Neural progenitor cell (in vitro differentiated cells): ENCODE measurements around the gene SNRPB. TPM values are rescaled to one million over a fixed set of nuclear protein-coding genes. Genes with fewer than 3 reads are reported as not detected.

ENCODE experiments used
- DNase-seq: peaks from one replicate; pipeline ENCODE4 v3.0.0-alpha.2; 2016; ENCODE audit warnings: low spot score
- H2AFZ ChIP-seq: fragments of 200-600 bp; sonication (generic); replicated peaks from 2 replicates; pipeline ENCODE4 v1.6.1; 2016; ENCODE audit warnings: antibody characterized with exemption
- H3F3A ChIP-seq: fragments of 200-600 bp; sonication (generic); 2 replicates; pipeline ENCODE4 v1.6.1; 2016; ENCODE audit warnings: antibody characterized with exemption, low read depth
- H3K27ac ChIP-seq: fragments of 200-600 bp; sonication (generic); 2 replicates; pipeline ENCODE4 v1.5.1; 2016; ENCODE audit warnings: mild to moderate bottlenecking
- H3K27me3 ChIP-seq: fragments of 200-600 bp; sonication (generic); 2 replicates; pipeline ENCODE4 v1.6.1; 2016; ENCODE audit warnings: mild to moderate bottlenecking, moderate library complexity
- H3K36me3 ChIP-seq: fragments of 200-600 bp; sonication (generic); 2 replicates; pipeline ENCODE4 v1.5.1; 2016
- H3K4me1 ChIP-seq: fragments of 200-600 bp; sonication (generic); 2 replicates; pipeline ENCODE4 v1.6.1; 2016; ENCODE audit warnings: mixed run types
- H3K4me2 ChIP-seq: fragments of 200-600 bp; sonication (generic); 2 replicates; pipeline ENCODE4 v1.6.1; 2016
- H3K4me3 ChIP-seq: fragments of 200-600 bp; sonication (generic); 2 replicates; pipeline ENCODE4 v1.5.1; 2016
- H3K79me2 ChIP-seq: fragments of 200-600 bp; sonication (generic); 2 replicates; pipeline ENCODE4 v1.6.1; 2016; ENCODE audit warnings: low read depth
- H3K9ac ChIP-seq: fragments of 200-600 bp; sonication (generic); 2 replicates; pipeline ENCODE4 v1.6.1; 2016
- H3K9me3 ChIP-seq: fragments of 200-600 bp; sonication (generic); 2 replicates; pipeline ENCODE4 v1.5.1; 2016; ENCODE audit warnings: low read depth
- H4K20me1 ChIP-seq: fragments of 200-600 bp; sonication (generic); 2 replicates; pipeline ENCODE4 v1.6.1; 2016; ENCODE audit warnings: low read depth
- H3K27ac Mint-ChIP-seq: 3 replicates; pipeline ENCODE4 v1.8.0; 2021; ENCODE audit warnings: mixed read lengths
- H3K27me3 Mint-ChIP-seq: 2 replicates; pipeline ENCODE4 v1.8.0; 2022; ENCODE audit warnings: low read depth, mild to moderate bottlenecking, inconsistent platforms, moderate library complexity, mixed read lengths; ENCODE audit not compliant: insufficient read depth
- H3K36me3 Mint-ChIP-seq: 3 replicates; pipeline ENCODE4 v1.8.0; 2021; ENCODE audit warnings: mixed read lengths
- H3K4me1 Mint-ChIP-seq: 3 replicates; pipeline ENCODE4 v1.8.0; 2021; ENCODE audit warnings: mixed read lengths
- H3K4me3 Mint-ChIP-seq: 3 replicates; pipeline ENCODE4 v1.8.0; 2021; ENCODE audit warnings: mild to moderate bottlenecking, moderate library complexity, mixed read lengths
- H3K9me3 Mint-ChIP-seq: 3 replicates; pipeline ENCODE4 v1.8.0; 2020; ENCODE audit warnings: mixed read lengths
- CTCF ChIP-seq: fragments of 200-600 bp; sonication (generic); IDR thresholded peaks from 2 replicates; pipeline ENCODE4 v1.5.1; 2017; ENCODE audit warnings: antibody characterized with exemption, mild to moderate bottlenecking
- EZH2 ChIP-seq: fragments of 200-600 bp; sonication (generic); IDR thresholded peaks from 2 replicates; pipeline ENCODE4 v1.6.1; 2017; ENCODE audit warnings: antibody characterized with exemption, mild to moderate bottlenecking, moderate library complexity
- EZH2phosphoT487 ChIP-seq: fragments of 200-600 bp; sonication (generic); IDR thresholded peaks from 2 replicates; pipeline ENCODE4 v1.6.1; 2017; ENCODE audit warnings: antibody characterized with exemption
- total RNA-seq: library from RNA; depleted of rRNA; stranded (reverse); fragments of >200 nt; gene quantifications from 2 replicates; pipeline ENCODE4 v1.2.3, GENCODE V29; 2015; ENCODE audit warnings: low replicate concordance

The SNRPB gene
- total RNA-seq, 1 donor from 2014 or later = 323 TPM

GRCh38 chr20:2458919-2459499 is 11.6 kb downstream of the SNRPB start:
- Histone ChIP-seq H3K4me1 (no peaks in the 10 kb centered on the region), H3F3A (peaks cover 68% of the 10 kb centered on the region), H3K27me3 (no peaks in the 10 kb centered on the region), H3K36me3 (peaks cover 33% of the 10 kb centered on the region), H3K9me3 (no peaks in the 10 kb centered on the region), H3K4me3 (no peak overlapping the region), H2AFZ (no peak overlapping the region), H4K20me1 (peaks cover 29% of the 10 kb centered on the region), H3K9ac (no peak overlapping the region), H3K4me2 (no peak overlapping the region), H3K79me2 (peaks cover 4% of the 10 kb centered on the region), H3K27ac (no peak overlapping the region)
- Mint-ChIP-seq H3K27me3 (peaks cover 3% of the 10 kb centered on the region), H3K36me3 (peaks cover 28% of the 10 kb centered on the region), H3K4me3 (no peak overlapping the region), H3K27ac (no peak overlapping the region), H3K4me1 (no peaks in the 10 kb centered on the region), H3K9me3 (no peaks in the 10 kb centered on the region)
- TF ChIP-seq EZH2 (no peak), EZH2phosphoT487 (no peak), CTCF (no peak)
- DNase-seq = no peak

- Histone ChIP-seq H3K27me3 (no peaks in the 10 kb centered on the region), H3K4me3 (no peak overlapping the region), H4K20me1 (peaks cover 6% of the 10 kb centered on the region), H3K4me2 (no peak overlapping the region), H3F3A (peaks cover 39% of the 10 kb centered on the region), H3K27ac (no peak overlapping the region), H3K79me2 (no peaks in the 10 kb centered on the region), H3K9me3 (no peaks in the 10 kb centered on the region), H3K36me3 (peaks cover 10% of the 10 kb centered on the region), H2AFZ (no peak overlapping the region), H3K4me1 (no peaks in the 10 kb centered on the region), H3K9ac (no peak overlapping the region)
- Mint-ChIP-seq H3K4me3 (no peak overlapping the region), H3K4me1 (no peaks in the 10 kb centered on the region), H3K27me3 (peaks cover 2% of the 10 kb centered on the region), H3K27ac (no peak overlapping the region), H3K9me3 (no peaks in the 10 kb centered on the region), H3K36me3 (peaks cover 9% of the 10 kb centered on the region)
- TF ChIP-seq CTCF = no peak
- no peak for TF ChIP-seq EZH2phosphoT487
- TF ChIP-seq EZH2 = no peak
- DNase-seq = no peak
Observed at GRCh38 chr20:2455771-2456497, 14.7 kb downstream of the SNRPB start.

GRCh38 chr20:2453792-2454191 is 16.8 kb downstream of the SNRPB start:
- Histone ChIP-seq H3K27me3 (no peaks in the 10 kb centered on the region), H3K79me2 (no peaks in the 10 kb centered on the region), H2AFZ (no peak overlapping the region), H3K36me3 (no peaks in the 10 kb centered on the region), H3K4me1 (no peaks in the 10 kb centered on the region), H3F3A (peaks cover 19% of the 10 kb centered on the region), H3K9me3 (no peaks in the 10 kb centered on the region), H4K20me1 (peaks cover 3% of the 10 kb centered on the region), H3K4me3 (no peak overlapping the region), H3K9ac (no peak overlapping the region), H3K27ac (no peak overlapping the region), H3K4me2 (no peak overlapping the region)
- Mint-ChIP-seq H3K4me1 (no peaks in the 10 kb centered on the region), H3K36me3 (peaks cover 2% of the 10 kb centered on the region), H3K4me3 (no peak overlapping the region), H3K27ac (no peak overlapping the region), H3K27me3 (peaks cover 2% of the 10 kb centered on the region), H3K9me3 (no peaks in the 10 kb centered on the region)
- no peak for DNase-seq
- TF ChIP-seq CTCF = no peak
- no peak for TF ChIP-seq EZH2
- no peak for TF ChIP-seq EZH2phosphoT487
